Measurements from ENCODE around the gene NANOS1.

Gene NANOS1

GRCh38 chr10:119061926-119062325 is 32.4 kb downstream of the NANOS1 start:
- no peak for DNase-seq

GRCh38 chr10:119070395-119071165 is 41.1 kb downstream of the NANOS1 start:
- DNase-seq = no peak

GRCh38 chr10:119073584-119073983 is 44.1 kb downstream of the NANOS1 start:
- no peak for DNase-seq

- DNase-seq = no peak
Observed at GRCh38 chr10:119078422-119079179, 49.1 kb downstream of the NANOS1 start.

GRCh38 chr10:119079599-119080520 is 50.3 kb downstream of the NANOS1 start:
- peak; percentile 34 to 78 (median 56) for DNase-seq

- DNase-seq = peak; percentile 81 to 94 (median 86)
Observed at GRCh38 chr10:119080521-119081259, 51.2 kb downstream of the NANOS1 start, which contains the start of gene EIF3A. Gene EIF3A, minus strand, starts transcription at chr10:119080817. Its CDS starts 141 bp downstream, at chr10:119080676.

Measured in T-helper 1 cell (primary cell).